Urinary bladder (tissue), 4 donors: ENCODE data around the gene TNS3. TPM values are rescaled to one million over a fixed set of nuclear protein-coding genes. Genes with fewer than 3 reads are reported as not detected.

Experiments used
- DNase-seq: peaks from one replicate; pipeline ENCODE4 v3.0.0-alpha.2; 2015; ENCODE audit errors: extremely low spot score
- H3K27ac ChIP-seq: one replicate; pipeline ENCODE4 v1.5.1; 2013; ENCODE audit warnings: low read depth, mild to moderate bottlenecking, moderate library complexity
- H3K36me3 ChIP-seq: one replicate; pipeline ENCODE4 v1.6.1; 2013; ENCODE audit warnings: mild to moderate bottlenecking, moderate library complexity; ENCODE audit not compliant: insufficient read depth
- H3K4me1 ChIP-seq: one replicate; pipeline ENCODE4 v1.6.1; 2013; ENCODE audit warnings: mild to moderate bottlenecking, moderate library complexity; ENCODE audit not compliant: insufficient read depth
- H3K4me3 ChIP-seq: one replicate; pipeline ENCODE4 v1.5.1; 2013; ENCODE audit warnings: low read depth, low read length
- WGBS: extraction: QIAGEN DNeasy Blood & Tissue Kit; methylation state at CpG from one replicate; pipeline ENCODE4 v1.1.7; 2013; 5-methylcytosine and 5-hydroxymethylcytosine counted together
- polyA plus RNA-seq: library from polyadenylated mRNA; stranded (reverse); fragments of 200-250 nt; gene quantifications from one replicate; pipeline ENCODE4 v1.2.3, GENCODE V29; 2013
- total RNA-seq: library from RNA; depleted of rRNA; stranded (reverse); fragments of >200 nt; gene quantifications from one replicate; pipeline ENCODE4 v1.2.3, GENCODE V29; 2014
- donor health status: healthy with polysubstance abuse.
- donor health status: healthy.

TNS3 gene
- total and polyA plus RNA-seq, 2 donors: 15.5 to 71.3 TPM

DNA sequence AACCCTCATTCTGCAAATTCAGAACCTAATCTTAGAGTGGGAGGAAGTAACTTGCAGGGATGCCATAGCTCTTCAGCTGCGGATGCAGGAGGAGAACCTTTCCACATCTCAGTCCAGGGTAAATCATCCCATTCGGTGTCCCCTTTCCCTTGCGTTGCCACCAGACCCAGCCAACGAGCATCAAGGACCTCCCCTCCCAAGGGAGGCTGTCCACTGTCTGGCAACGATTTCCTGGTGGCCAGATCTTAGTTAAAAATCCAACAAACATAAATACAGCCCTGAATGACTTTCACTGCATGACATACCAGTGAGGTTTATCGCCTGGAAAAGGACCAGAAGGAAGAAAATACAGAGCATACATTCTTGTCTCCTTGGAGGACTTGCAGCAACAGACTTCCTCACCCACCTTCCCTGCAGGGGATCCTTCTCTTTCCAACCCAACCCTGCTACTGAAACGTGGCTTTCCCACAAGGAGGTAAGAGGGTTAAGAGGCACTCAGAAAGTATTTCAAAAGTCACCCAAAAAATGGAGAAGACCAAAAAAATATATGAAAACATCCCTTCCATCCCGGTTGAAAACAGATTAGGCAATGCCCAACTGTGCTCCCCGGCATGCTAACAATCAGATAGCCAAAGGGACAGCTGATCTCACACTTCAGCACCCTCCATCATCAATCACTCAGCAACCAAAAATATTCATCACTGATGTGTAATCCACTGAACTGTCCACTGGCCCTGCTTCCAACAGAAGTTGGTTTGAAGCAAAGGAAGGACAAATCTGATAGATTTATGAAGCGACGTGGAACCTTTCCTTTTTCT, 206.6 kb downstream of the TNS3 start:
- no peak overlapping the region for H3K4me3 ChIP-seq
- H3K27ac ChIP-seq: no peak overlapping the region
- H3K36me3 ChIP-seq: no peaks in the 10 kb centered on the region
- DNase-seq: no peak
- WGBS: 46% methylated on average over 11 of the region's 11 CpGs
- no peaks in the 10 kb centered on the region for H3K4me1 ChIP-seq

DNA sequence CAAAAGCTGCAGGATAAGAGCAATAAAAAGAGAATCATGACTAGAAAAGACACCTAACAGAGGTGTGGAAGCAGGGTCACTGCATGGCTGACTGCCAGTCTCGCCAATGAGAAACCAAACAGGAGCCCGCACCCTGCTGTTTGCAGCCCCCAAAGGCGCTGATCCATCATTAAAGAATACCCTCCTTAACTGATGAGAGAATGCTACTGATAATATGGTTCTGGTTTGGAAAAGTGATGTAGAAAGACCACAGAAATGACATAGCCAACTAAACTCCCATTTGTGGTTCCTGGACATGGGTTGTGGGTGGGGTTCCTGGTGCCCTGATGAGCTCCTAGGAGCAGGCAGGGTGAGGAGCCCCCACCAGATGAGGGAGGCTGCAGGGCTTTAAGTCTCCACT, 207.4 kb downstream of the TNS3 start:
- Histone ChIP-seq H3K27ac (no peak overlapping the region), H3K4me3 (no peak overlapping the region), H3K4me1 (no peaks in the 10 kb centered on the region), H3K36me3 (no peaks in the 10 kb centered on the region)
- DNase-seq: no peak
- WGBS: 96% methylated on average over 3 of the region's 3 CpGs

DNA sequence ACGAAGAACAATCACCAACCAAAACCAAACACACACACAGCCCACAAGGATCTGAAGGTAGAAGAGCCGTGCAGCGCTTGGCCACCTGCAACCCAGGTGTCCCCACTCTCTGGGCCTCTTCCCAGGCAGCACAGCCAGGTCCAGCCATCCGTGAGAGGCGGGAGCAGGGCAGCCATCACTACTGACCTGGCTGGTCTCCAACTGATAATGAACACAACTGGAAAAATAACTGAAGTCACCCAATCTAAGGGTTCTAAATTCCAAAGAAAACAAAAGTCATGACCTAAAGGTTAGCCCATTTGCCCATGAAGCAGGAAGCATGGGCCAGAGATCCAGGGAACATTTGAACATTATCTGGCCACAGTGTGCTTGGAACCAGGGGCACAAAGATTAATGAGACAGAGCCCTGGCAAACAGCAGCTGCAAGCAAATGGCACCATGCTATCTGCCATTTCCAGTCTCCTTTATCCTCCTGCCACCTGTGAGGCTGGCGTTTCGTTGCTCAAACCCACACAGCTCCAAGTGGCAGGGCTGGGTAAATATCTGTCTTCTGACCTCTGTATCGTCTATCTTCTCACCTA, 207.9 kb downstream of the TNS3 start:
- Histone ChIP-seq H3K27ac (no peak overlapping the region), H3K4me1 (no peaks in the 10 kb centered on the region), H3K36me3 (no peaks in the 10 kb centered on the region), H3K4me3 (no peak overlapping the region)
- DNase-seq: no peak
- 96% methylated on average over 8 of the region's 8 CpGs for WGBS

DNA sequence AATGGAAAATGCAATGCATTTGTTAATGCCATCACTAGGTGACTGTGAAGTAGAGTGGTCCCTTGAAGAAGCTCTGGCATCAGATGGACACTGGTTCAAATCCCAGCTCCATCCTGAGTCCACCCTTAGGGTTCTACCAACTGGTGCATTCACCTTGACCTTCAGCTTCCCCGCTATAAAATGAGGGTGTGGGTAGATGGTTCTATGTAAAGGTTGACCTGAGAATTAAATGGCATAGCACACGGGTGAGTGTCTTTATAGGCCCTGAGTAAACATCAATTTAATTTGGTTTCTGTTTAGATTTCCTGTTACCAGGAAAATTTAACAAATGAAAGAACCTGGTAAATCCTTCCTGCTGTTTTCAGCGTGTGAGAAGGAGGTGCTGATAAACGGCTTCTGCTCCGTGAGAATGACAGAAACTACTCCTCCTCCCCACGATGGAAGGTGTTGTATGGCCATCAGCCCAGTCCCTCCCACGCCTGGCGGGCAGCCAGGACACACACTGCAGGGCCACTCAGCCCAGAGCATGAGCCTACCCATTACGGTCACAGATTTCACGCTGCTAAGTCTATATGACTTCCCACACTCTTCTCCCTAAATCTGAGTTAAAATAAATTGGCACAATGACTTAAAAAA, 210.1 kb downstream of the TNS3 start:
- no peak for DNase-seq
- 31% methylated on average over 10 of the region's 10 CpGs for WGBS
- H3K36me3 ChIP-seq: no peaks in the 10 kb centered on the region
- H3K4me3 ChIP-seq: no peak overlapping the region
- no peaks in the 10 kb centered on the region for H3K4me1 ChIP-seq
- no peak overlapping the region for H3K27ac ChIP-seq

DNA sequence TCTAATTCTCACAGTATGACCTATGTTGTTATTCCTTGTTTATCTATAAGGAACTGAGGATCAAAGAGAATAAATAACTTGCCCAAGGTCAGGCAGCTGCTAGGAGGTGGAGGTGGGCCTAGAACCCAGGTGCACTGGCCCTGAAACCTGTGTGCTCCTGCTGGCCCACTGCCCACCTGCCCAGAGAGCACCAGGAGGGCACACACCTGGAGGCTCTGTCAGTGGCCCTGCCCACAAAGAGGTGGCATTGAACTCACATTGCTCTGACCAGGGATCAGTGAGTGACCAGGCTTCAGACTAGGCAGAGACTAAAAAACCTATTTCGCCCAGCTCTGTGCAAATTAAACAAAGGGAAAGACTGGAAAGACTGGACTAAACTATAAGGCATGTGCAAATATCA, 210.6 kb downstream of the TNS3 start:
- H3K4me3 ChIP-seq: no peak overlapping the region
- WGBS: 97% methylated on average over 1 of the region's 1 CpG
- DNase-seq: no peak
- H3K4me1 ChIP-seq: no peaks in the 10 kb centered on the region
- H3K36me3 ChIP-seq: no peaks in the 10 kb centered on the region
- H3K27ac ChIP-seq: no peak overlapping the region

DNA sequence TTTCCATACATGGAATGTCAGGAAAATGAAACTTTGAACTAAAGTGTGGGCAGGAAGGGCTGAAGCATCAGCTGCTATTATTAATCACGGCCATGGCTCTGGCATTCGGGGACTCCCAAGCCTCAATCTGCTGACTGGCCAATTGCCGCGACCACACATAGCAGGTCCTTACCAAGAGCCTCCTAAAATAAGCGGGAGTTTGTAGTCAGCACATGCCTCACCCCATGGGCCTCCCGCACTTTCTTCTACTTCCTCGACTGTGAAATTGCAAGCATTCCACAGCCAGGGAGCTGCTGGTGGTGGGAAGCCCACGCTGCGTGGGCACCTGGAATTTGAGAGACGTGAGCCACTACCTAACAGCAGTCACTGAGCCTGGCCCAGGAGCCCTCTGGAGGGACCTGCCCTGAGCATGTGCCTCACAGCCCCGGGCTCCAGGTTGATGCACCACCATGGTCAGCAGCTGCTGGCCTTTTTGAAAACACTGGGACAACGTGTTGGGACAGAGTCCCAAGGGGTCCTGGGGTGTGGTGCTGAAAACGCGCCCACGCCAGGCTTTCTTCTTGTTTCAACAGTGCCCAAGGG, 211.4 kb downstream of the TNS3 start:
- Histone ChIP-seq H3K27ac (no peak overlapping the region), H3K4me1 (no peaks in the 10 kb centered on the region), H3K4me3 (no peak overlapping the region), H3K36me3 (no peaks in the 10 kb centered on the region)
- no peak for DNase-seq
- 90% methylated on average over 15 of the region's 15 CpGs for WGBS

DNA sequence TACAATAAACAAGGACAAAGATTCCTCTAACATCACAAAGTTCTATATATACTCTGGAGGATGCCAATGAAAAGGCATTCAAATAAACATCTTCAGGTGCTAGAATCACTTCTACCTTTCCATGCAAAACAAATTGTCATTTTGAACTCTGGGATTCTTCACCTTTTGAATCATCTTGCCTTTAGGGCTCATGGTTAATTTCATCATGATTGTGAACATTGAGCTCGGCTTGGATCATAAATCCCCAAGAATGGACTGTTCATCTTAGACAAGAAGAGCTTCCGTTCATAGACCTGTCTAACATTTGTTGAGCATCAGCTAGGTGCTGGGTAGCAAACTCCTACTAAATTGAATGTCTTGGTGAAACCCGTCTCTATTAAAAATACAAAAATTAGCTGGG, 212.2 kb downstream of the TNS3 start:
- no peaks in the 10 kb centered on the region for H3K4me1 ChIP-seq
- H3K27ac ChIP-seq: no peak overlapping the region
- WGBS: 97% methylated on average over 3 of the region's 3 CpGs
- H3K36me3 ChIP-seq: no peaks in the 10 kb centered on the region
- DNase-seq: no peak
- H3K4me3 ChIP-seq: no peak overlapping the region

DNA sequence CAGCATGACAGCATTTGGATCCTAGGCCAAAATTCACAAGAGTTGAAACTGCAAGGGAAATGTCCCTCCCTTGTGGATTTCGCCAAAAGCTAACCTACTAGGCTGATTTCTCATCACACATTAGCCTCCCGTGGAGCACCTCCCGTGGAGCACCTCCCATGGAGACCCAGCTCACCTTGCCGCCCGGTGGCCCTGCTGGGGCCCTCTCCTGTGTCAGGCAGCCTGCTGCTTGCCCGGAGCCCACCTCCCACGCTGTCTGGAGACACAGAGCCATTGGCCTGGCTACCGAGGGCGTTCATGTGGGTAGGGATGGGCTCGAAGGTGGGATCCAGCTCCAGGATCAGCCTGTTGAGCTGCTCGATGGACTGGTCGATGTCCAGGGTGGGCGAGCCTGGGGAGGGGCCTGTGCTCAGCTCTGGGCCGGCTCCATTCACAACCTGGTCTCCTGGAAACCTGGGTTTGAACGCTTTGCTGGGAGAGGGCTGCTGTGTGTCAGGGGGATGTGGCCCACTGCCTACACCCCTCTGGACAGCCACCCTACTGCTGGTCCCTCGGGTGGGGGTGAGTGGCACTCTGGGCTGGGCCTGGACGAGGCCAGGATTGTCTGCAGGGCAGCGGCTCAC, 213.6 kb downstream of the TNS3 start:
- WGBS: 94% methylated on average over 18 of the region's 18 CpGs
- H3K27ac ChIP-seq: no peak overlapping the region
- no peak for DNase-seq
- H3K36me3 ChIP-seq: no peaks in the 10 kb centered on the region
- H3K4me3 ChIP-seq: no peak overlapping the region
- no peaks in the 10 kb centered on the region for H3K4me1 ChIP-seq

DNA sequence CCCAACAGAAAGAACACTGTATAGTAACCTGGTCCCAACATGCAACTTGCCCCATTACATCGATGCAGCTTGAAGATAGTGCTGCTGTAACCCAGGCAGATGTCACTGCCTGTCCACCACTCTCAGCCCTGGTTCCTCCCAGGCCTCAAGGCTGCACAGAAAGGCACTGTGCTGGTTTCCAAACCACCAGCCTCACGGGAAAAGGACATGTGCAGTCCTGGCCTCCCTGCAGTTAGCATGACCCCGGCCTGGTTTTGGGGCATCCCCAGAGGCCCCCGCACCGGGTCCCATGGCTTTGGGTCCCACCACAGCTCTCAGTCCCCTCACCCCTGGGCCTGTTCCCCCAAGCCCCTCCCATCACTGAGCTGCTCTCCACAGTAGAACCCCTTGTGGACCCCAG, 214.5 kb downstream of the TNS3 start:
- no peak for DNase-seq
- WGBS: 76% methylated on average over 5 of the region's 5 CpGs
- H3K4me3 ChIP-seq: no peak overlapping the region
- H3K36me3 ChIP-seq: no peaks in the 10 kb centered on the region
- no peak overlapping the region for H3K27ac ChIP-seq
- H3K4me1 ChIP-seq: no peaks in the 10 kb centered on the region

DNA sequence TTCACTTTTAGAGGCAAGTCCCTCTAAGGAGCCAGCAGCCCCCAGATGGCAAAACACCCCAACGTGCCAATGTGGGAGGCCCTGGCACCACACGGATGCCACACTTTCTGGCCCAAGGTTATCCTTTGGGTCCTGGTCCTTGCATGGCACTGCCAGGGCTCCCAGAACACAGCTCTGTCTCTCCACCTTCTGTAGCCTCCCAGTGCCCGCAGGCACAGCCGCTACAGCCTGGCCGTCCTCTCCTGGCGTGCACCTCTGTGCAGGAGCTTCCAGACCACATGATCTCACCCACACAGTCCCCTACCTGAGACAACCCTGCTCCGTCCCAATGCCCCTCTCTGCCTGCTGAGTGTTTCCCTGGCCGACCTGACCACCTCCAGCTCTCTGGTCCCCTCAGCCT, 215.0 kb downstream of the TNS3 start:
- H3K27ac ChIP-seq: no peak overlapping the region
- 94% methylated on average over 8 of the region's 8 CpGs for WGBS
- DNase-seq: no peak
- H3K36me3 ChIP-seq: no peaks in the 10 kb centered on the region
- no peaks in the 10 kb centered on the region for H3K4me1 ChIP-seq
- no peak overlapping the region for H3K4me3 ChIP-seq

DNA sequence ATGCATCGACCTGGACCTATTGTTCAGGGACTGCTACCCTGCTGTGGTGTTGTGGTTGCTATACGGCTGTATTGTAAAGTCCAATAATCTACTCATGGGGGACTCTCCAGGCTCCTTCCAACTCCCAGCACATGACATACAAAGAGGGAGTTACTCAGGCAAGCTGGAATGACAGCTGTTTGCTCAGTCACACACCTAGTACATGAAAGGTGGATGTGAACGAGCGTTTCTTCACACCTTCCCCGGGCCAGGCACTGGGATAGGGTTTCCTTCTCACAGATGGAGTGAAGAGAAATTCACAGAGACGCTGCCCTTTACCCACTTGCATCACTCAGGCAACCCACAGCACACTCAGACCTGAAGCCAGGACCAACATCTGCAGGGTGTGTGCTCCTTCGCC, 215.7 kb downstream of the TNS3 start:
- no peaks in the 10 kb centered on the region for H3K36me3 ChIP-seq
- DNase-seq: no peak
- no peak overlapping the region for H3K4me3 ChIP-seq
- H3K4me1 ChIP-seq: no peaks in the 10 kb centered on the region
- WGBS: 81% methylated on average over 7 of the region's 7 CpGs
- H3K27ac ChIP-seq: no peak overlapping the region

DNA sequence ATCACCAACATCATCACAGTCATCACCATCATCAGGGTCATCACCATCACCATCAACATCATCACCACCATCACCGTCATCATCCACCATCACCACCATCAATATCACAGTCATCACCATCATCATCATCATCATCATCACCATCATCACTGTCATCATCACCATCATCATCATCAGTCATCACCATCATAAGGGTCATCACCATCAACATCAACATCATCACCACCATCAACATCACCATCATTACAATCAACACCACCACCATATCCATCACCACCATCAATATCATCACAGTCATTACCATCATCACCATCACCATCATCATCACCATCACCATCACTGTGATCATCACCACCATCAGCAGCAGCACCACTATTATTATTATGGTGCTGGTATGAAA, 218.9 kb downstream of the TNS3 start:
- WGBS: 67% methylated on average over 1 of the region's 1 CpG
- Histone ChIP-seq H3K4me3 (no peak overlapping the region), H3K4me1 (no peaks in the 10 kb centered on the region), H3K27ac (no peak overlapping the region), H3K36me3 (no peaks in the 10 kb centered on the region)
- no peak for DNase-seq

DNA sequence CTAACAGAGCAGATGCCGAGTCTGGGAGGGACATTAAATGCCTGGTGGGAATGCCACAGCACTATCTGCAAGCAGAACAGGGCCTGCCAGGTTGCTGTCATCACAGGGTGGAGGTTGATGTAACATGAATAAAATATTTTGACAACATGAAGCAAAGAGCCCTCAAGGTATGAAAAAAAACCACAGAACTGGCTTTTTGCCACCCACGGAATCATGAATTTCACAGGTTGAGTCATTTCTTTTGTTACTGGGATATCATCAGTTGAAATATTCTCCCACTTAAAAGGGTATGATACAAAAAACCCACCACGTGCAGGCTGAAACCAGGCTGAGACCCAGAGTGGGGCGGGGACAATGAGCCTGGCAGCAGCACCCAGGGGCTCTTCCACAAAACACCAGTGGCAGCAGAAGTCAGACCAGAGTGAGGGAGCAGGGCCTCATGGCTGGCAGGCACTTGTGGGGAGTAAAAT, 220.1 kb downstream of the TNS3 start:
- Histone ChIP-seq H3K4me1 (no peaks in the 10 kb centered on the region), H3K36me3 (no peaks in the 10 kb centered on the region), H3K4me3 (no peak overlapping the region), H3K27ac (no peak overlapping the region)
- DNase-seq: no peak
- WGBS: 53% methylated on average over 4 of the region's 4 CpGs
